ENCODE measurements around the gene RETREG3. TPM values are rescaled to one million over a fixed set of nuclear protein-coding genes. Genes with fewer than 3 reads are reported as not detected.
"Not testable (repeated sequence)": the region's sequence is repeated elsewhere in the genome, so short reads cannot be mapped to it uniquely, and the experiment has no call there.

Gene RETREG3
- total and polyA plus RNA-seq, 2 donors, result 21.2 to 49.9 TPM

DNA sequence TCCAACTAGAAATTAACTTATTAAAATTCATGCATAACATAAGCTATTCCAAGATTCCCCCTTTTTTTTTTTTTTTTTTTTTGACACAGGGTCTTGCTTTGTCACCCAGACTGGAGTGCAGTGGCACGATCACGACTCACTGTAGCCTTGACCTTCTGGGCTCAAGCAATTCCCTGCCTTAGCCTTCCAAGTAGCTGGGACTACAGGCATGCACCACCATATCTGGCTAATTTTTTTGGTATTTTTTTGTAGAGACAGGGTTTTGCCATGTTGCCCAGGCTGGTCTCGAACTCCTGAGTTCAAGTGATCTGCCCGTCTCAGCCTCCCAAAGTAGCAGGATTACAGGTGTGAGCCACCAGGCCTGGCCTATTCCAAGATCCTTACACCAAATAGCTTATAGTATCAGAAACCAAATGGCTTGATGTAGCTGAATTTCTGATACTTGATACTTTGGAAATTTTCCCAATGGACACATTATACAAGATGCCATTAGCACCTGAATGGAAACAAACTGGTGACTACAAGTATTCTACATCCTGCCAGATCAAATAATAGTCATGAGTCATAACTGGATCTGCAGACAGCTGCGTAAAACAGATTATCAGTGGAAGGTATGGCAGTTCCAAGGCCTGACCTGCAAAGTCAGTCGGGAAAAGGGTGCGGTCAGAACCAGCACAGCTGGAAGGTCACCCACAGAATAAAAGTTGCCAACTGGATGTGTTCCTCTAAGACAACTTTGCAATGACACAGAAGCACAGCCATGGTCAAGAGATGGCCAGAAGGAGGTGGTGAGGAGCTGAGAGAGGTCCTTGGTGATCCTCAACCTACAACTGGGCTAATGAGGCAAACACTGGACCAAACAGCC lies 14.8 kb upstream of the RETREG3 start:
- Histone ChIP-seq H3K36me3 (ENCODE audit: insufficient read depth) (no peaks in the 10 kb centered on the region), H3K4me3 (ENCODE audit: low read depth, low read length) (no peak overlapping the region), H3K27ac (ENCODE audit: low read depth) (no peak overlapping the region), H3K4me1 (ENCODE audit: insufficient read depth) (no peaks in the 10 kb centered on the region)
- 83% methylated on average over 7 of the region's 7 CpGs for WGBS
- DNase-seq (ENCODE audit: extremely low spot score), result no peak

DNA sequence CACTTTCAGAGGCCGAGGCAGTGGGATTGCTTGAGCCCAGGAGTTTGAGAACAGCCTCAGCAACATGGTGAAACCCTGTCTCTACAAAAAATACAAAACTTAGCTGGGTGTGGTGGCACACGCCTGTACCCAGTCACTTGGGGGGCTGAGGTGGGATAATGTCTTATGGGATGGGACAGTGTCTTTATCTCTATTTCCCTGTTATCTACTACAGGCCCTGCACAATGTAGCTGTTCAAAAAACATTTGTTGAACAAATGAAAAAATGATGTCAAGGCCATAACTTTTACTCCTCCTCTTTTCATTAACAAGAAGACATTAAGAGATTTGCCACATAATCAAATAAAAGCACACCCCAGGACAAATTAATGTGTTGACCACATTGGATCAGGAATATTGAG lies 14.1 kb upstream of the RETREG3 start:
- Histone ChIP-seq H3K4me1 (ENCODE audit: insufficient read depth) (no peaks in the 10 kb centered on the region), H3K27ac (ENCODE audit: low read depth) (no peak overlapping the region), H3K36me3 (ENCODE audit: insufficient read depth) (no peaks in the 10 kb centered on the region), H3K4me3 (ENCODE audit: low read depth, low read length) (no peak overlapping the region)
- DNase-seq (ENCODE audit: extremely low spot score), result no peak
- 86% methylated on average over 2 of the region's 2 CpGs for WGBS

DNA sequence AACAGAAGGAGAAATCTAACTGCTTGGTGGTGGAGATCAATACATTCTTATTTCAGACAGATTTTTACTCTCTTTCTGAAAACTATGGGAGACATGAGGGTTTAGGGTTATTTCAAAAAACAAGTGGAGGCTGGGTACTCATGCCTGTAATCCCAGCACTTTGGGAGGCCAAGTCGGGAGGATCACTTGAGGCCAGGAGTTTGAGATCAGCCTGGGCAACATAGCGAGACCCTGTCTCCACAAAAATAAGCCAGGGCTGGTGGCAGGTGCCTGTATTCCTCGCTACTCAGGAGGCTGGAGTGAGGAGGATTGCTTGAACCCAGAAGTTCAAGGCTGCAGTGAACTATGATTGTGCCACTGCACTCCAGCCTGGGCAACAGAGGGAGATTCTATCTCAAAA lies 12.8 kb upstream of the RETREG3 start:
- H3K27ac ChIP-seq (ENCODE audit: low read depth); DNase-seq (ENCODE audit: extremely low spot score); H3K36me3 ChIP-seq (ENCODE audit: insufficient read depth); H3K4me1 ChIP-seq (ENCODE audit: insufficient read depth); H3K4me3 ChIP-seq (ENCODE audit: low read depth, low read length): not testable (repeated sequence)
- 90% methylated on average over 3 of the region's 3 CpGs for WGBS

DNA sequence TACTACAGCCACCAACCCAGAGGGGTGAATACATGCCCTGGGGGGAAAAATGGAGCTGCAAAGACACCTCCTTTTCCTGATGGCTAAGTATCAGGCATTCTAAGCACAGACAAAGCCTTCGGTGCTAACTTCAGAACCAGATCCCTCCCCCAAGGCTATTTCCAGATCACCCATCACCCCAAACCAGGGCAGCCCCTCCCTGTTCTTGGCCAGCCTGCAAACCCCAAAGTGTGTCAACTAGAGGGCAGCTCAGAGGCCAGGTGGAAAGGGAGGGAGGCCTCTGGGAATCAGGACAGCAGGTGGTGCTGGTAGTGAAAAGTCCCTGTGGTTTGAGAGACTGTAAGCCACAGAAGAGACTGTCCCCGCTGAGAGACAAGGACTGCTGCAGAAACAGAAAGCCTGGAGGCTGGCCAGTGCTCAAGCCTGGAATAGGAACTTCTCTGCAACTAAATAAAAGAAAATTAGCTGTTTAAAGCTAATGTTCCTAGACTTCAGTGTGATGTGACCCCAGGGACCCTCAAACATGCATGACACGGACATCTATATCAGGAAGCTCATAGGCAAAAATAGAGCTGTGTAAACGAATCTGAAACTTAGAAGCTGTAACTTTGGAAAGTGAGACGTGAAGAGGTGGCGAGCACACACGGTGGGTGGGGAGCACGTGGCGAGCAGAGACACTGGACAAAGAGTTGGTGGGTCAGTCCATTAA lies 9.4 kb upstream of the RETREG3 start:
- Histone ChIP-seq H3K4me3 (ENCODE audit: low read depth, low read length) (no peak overlapping the region), H3K4me1 (ENCODE audit: insufficient read depth) (no peaks in the 10 kb centered on the region), H3K36me3 (ENCODE audit: insufficient read depth) (peaks cover 2% of the 10 kb centered on the region), H3K27ac (ENCODE audit: low read depth) (no peak overlapping the region)
- DNase-seq (ENCODE audit: extremely low spot score), result no peak
- 47% methylated on average over 9 of the region's 9 CpGs for WGBS

DNA sequence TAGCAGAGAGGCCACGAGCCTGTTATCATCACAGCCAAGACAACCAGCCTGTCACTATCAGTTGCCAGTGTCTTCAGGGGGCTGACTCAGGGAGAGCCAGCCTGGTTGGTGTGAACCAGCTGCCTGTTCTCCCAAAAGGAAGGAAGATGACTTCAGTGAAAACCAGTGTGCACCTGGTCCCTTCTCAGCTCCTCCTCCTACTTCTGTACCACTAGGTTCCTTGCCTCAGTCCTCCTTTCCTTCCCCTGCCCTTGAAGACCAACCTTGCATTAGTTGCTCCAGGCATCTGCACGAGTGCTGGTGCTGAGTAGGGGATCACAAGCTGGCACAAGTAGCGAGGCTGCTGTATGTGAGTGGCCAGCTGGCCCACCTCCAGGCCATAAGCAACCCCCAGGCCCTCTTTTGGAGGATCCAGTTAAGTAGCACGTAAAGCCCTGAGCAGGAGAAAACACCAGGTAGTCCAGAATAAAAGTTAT lies 8.8 kb upstream of the RETREG3 start:
- Histone ChIP-seq H3K36me3 (ENCODE audit: insufficient read depth) (peaks cover 2% of the 10 kb centered on the region), H3K4me1 (ENCODE audit: insufficient read depth) (no peaks in the 10 kb centered on the region), H3K27ac (ENCODE audit: low read depth) (no peak overlapping the region), H3K4me3 (ENCODE audit: low read depth, low read length) (no peak overlapping the region)
- WGBS, result 39% methylated on average over 4 of the region's 4 CpGs
- DNase-seq (ENCODE audit: extremely low spot score), result no peak

DNA sequence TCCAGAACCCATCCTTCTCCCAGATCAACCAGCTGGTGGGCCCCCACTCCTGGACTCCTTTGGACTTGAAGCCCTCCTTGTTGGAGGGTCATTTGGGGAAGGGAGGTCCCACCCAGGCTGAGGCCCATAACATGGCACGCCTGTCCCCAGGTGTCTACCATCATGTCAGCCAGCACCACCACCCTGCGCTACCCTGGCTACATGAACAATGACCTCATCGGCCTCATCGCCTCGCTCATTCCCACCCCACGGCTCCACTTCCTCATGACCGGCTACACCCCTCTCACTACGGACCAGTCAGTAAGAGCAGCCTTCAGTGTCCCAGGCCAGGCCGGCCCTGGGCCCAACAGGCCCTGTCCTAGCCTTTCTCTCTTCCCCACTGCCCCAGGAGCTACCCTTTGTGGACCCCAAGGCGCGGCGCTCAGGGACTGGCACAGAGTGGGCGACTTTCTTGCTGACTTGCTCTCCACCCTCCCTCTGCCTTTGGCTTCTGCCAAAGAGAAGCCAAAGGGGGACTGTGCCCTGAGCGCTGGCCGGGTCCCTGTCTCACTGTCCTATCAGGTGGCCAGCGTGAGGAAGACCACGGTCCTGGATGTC lies 4.6 kb upstream of the RETREG3 start:
- H3K4me3 ChIP-seq (ENCODE audit: low read depth, low read length), result no peak overlapping the region
- no peak for DNase-seq (ENCODE audit: extremely low spot score)
- H3K36me3 ChIP-seq (ENCODE audit: insufficient read depth), result peaks cover 2% of the 10 kb centered on the region
- no peaks in the 10 kb centered on the region for H3K4me1 ChIP-seq (ENCODE audit: insufficient read depth)
- 96% methylated on average over 17 of the region's 17 CpGs for WGBS
- H3K27ac ChIP-seq (ENCODE audit: low read depth), result no peak overlapping the region

DNA sequence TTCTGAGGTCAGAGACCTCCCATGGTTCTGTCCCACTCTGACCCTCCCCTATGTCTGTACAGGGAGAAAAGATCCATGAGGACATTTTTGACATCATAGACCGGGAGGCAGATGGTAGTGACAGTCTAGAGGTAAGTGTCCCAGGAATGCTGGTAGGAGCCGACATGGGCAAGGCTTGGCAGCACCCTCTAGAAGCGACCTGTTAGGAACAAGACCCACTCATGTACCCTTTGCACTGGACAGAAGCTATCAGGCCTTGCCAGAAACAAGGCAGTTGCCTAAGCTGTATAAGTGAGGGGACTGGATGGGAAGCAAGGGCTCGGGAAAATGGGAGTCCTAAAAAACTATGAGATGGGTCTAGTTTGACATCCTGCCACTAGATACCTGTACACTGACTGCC lies 2.8 kb upstream of the RETREG3 start:
- DNase-seq (ENCODE audit: extremely low spot score), result no peak
- Histone ChIP-seq H3K4me3 (ENCODE audit: low read depth, low read length) (no peak overlapping the region), H3K4me1 (ENCODE audit: insufficient read depth) (no peaks in the 10 kb centered on the region), H3K36me3 (ENCODE audit: insufficient read depth) (peaks cover 2% of the 10 kb centered on the region), H3K27ac (ENCODE audit: low read depth) (no peak overlapping the region)
- 93% methylated on average over 4 of the region's 4 CpGs for WGBS

DNA sequence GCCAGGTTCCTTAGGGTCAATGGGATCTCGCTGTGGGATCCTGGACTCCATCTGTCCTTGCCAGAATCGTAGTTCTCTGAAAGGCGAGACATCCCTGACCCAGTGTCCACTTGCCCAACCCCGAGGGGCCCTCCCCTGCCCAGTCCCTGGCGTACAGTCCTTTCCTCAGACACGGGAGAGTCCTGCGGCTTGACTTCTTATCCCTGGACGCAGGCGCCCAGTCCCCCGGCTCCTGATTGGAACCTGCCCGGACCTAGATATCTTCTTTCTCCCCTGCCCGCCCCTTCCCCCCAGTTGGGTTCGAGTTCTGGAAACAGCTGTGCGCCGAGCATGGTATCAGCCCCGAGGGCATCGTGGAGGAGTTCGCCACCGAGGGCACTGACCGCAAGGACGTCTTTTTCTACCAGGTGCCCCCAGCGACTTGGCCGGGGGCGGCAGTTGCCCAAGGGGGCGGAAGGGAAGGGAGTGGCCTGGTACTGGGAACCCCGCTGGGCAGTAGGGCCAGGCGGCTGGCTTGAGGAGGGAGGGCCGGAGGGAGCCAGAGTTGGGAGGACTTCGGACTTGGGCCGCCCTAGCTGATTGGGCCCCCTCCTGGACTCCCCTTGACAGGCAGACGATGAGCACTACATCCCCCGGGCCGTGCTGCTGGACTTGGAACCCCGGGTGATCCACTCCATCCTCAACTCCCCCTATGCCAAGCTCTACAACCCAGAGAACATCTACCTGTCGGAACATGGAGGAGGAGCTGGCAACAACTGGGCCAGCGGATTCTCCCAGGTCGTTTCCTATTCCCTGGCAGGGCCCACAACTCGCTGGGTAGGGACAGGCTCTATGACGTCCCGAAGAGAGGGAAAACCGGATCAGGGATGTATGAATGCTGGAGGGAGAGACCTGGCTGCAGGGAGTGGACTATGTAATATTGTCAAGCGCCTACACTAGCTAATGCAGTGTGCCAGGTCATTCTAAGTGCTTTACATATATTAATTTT lies 934 bp upstream of the RETREG3 start:
- 10% methylated on average over 35 of the region's 42 CpGs for WGBS
- H3K4me1 ChIP-seq (ENCODE audit: insufficient read depth); H3K36me3 ChIP-seq (ENCODE audit: insufficient read depth); DNase-seq (ENCODE audit: extremely low spot score): not testable (repeated sequence)
- peak overlapping the region; percentile 56 for H3K4me3 ChIP-seq (ENCODE audit: low read depth, low read length)
- peak overlapping the region; percentile 78 for H3K27ac ChIP-seq (ENCODE audit: low read depth)

DNA sequence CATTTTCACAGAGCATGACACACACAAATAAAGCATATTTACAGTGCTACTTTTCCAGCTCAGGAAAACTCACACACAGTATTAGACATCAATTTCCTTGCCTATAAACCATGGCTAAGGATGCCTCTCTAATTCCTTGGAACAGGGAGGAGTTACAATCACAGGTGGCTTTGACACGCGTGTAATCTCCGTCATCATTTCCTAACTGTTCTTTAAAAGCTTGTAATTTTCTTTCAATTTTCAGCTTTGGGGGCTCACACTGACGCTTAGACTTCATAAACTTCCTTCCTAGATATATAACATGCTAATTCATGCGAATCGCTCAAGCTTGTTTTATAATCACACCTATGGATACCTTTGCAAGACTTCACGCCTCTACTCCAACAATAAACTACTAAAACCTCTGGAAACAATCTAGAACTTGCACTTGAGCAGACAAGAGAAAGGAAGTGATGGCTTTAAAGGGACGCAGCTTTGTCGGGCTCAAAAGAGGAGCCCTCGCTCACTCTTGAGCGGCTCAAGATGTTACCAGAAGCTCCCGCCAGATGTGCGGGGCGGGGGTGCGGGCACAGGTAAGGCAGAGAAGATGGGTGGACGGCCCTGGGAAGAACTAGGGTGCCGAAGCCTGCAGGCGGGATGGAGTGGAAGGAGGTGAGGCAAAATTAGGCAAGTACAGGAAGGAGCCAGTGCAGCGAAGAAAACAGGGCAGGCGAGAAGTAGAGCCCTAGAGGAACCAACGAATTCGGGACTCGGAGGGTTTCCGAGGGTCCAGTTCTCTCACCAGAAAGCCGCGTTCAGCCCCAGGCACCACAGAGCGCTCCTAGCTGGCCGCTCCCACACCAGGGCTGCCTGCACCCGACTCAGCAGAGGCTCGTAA lies 631 bp downstream of the RETREG3 start:
- Histone ChIP-seq H3K4me3 (ENCODE audit: low read depth, low read length) (peak overlapping the region; percentile 61), H3K27ac (ENCODE audit: low read depth) (peak overlapping the region; percentile 88), H3K4me1 (ENCODE audit: insufficient read depth) (no peaks in the 10 kb centered on the region), H3K36me3 (ENCODE audit: insufficient read depth) (no peaks in the 10 kb centered on the region)
- no peak for DNase-seq (ENCODE audit: extremely low spot score)
- under 1% methylated on average over 30 of the region's 30 CpGs for WGBS

DNA sequence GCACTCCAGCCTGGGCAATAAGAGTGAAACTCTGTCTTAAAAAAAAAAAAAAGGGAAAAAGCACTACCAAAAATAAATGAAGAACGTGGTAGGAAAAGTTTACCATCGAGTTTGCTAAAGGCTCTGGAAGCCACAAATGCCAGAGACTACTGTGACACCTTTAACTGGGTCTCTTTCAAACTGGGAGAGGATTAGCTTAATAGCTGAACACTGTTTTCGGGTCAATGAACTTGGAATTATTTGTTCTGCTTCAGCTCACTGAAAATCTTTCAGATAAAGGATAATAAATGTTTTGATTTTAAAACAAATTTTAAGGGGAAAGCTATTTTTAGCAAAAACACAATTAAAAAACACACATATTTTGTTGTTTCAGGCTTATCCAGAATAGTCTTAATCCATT lies 1.4 kb downstream of the RETREG3 start:
- no peak for DNase-seq (ENCODE audit: extremely low spot score)
- Histone ChIP-seq H3K4me3 (ENCODE audit: low read depth, low read length) (no peak overlapping the region), H3K27ac (ENCODE audit: low read depth) (no peak overlapping the region), H3K36me3 (ENCODE audit: insufficient read depth) (no peaks in the 10 kb centered on the region), H3K4me1 (ENCODE audit: insufficient read depth) (no peaks in the 10 kb centered on the region)
- 45% methylated on average over 3 of the region's 3 CpGs for WGBS

DNA sequence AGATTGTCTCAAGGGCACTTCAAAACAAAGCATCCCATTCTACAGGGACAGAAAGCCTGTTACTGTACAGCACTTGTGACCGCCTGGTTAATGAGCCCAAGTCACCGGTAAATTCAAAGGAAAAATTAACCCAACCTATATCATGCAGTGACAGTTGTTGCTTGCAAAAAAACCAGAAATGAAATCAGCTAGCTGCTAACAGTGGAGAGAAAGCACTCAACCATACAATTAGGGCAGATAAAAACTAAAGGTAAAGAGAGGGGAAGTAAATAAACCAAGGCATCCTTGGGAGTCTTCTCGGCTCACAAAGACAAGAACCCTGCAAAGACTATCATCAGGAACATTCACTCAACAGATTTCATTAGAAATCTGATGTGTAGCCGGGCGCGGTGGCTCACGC lies 5.9 kb downstream of the RETREG3 start:
- Histone ChIP-seq H3K4me3 (ENCODE audit: low read depth, low read length) (no peak overlapping the region), H3K36me3 (ENCODE audit: insufficient read depth) (no peaks in the 10 kb centered on the region), H3K27ac (ENCODE audit: low read depth) (no peak overlapping the region), H3K4me1 (ENCODE audit: insufficient read depth) (no peaks in the 10 kb centered on the region)
- 90% methylated on average over 7 of the region's 7 CpGs for WGBS
- no peak for DNase-seq (ENCODE audit: extremely low spot score)

DNA sequence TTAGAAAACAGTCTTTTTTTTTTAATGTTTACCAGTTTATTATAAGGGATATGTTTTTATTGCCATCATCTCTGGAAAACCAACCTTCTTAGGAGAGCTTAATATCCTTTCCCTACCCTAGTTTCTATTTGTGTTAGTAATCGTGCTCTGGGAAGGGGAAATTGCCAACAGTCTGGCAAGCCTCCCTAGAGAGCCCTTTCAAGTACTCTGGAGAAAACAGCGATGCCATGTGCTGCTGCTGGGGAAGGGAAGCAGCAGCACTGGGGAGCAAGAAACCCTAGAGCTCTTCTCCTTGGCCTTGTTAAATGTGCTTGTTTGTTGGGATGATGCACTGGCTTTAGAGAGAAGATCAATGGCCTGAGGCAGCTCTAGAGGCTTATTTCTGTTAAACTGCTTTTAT lies 10.3 kb downstream of the RETREG3 start:
- 50% methylated on average over 2 of the region's 2 CpGs for WGBS
- DNase-seq (ENCODE audit: extremely low spot score), result no peak
- H3K27ac ChIP-seq (ENCODE audit: low read depth), result no peak overlapping the region
- no peaks in the 10 kb centered on the region for H3K36me3 ChIP-seq (ENCODE audit: insufficient read depth)
- H3K4me3 ChIP-seq (ENCODE audit: low read depth, low read length), result no peak overlapping the region
- H3K4me1 ChIP-seq (ENCODE audit: insufficient read depth), result no peaks in the 10 kb centered on the region
